SIG-M5 (cell line): ENCODE results near the gene NEK7.
"Not testable (repeated sequence)": the region's sequence is repeated elsewhere in the genome, so short reads cannot be mapped to it uniquely, and the experiment has no call there.

Source experiments
- DNase-seq: peaks from one replicate; lab custom pipeline; 2025; lab: John Stamatoyannopoulos, UW

Gene NEK7

DNA sequence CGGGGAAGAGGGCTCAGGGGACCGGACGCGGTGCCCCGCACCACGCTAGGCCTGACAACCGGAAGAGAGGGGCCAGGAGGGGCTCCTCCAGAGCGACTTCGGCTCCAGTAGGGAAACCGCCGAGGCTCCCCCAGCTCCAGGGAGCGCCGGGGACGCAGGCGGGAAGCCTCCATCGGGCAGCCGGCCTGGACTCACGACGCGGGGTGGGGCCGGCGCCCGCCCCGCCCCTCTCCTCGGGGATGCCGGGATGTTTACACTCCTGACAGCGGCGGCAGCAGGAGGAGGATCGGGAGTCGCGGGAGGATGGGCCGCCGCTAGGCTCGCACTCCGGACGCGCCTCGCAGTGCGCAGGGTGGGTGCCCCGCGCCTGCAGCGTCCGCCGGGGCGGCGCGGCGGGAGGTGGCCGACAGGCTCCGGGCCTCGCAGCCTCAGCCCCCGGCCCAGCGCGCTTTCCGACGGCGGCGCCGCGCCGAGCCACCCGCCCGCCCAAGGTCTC, at the start of gene NEK7:
TSS of gene NEK7 (plus strand) at position 254 of the 496 bp plus-strand sequence. CDS start 75,583 bp downstream, outside the sequence.
- no peak for DNase-seq

DNA sequence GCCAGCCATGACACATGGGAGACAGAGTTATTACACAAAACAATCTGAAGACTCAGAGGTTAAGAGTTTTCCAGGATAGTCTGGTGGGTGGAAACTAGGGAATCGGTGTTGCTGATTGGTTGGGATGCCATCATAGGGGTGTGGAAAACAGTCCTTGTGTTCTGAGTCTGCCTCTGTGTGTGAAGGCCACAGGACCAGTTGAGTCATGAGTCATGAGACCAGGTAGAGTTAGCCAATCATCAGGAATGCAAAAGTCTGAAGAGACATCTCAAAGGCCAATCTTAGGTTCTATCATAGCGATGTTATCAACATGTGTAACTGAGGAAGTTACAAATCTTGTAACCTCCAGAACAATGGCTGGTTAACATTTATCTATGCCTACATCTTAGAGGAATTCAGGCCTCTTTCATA, 49.7 kb upstream of the NEK7 start:
- no peak for DNase-seq

DNA sequence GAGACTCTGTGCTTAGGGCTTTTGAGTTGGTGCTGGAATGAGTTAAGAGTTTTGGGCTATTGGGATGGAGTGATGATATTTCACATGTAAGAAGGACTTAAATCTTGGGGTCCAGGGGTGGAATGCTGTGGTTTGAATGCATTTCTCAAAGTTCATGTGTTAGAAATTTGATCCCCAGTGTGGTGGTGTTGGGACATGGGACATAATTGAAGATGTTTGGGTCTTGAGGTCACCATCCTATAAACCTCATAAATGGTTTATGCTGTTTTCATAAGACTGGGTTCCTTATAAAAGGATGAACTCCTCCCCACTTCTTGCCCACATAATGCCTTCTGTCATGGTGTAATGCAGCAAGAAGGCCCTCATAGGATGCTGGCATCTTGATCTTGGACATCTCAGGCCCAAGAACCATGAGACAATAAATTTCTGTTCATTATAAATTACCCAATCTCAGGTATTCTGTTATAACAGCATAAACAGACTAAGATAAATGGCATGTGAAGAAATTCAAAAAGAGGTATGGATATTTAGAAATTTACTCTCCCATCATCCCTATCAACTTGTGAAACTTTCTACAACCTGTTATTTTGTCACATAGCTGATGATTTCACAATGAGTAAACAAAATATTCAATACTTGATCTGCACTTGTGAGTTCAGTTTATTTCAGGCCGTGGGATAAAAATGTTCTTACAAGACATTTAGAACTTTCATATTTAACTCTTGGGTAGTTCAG, 48.0 kb upstream of the NEK7 start:
- DNase-seq: no peak

DNA sequence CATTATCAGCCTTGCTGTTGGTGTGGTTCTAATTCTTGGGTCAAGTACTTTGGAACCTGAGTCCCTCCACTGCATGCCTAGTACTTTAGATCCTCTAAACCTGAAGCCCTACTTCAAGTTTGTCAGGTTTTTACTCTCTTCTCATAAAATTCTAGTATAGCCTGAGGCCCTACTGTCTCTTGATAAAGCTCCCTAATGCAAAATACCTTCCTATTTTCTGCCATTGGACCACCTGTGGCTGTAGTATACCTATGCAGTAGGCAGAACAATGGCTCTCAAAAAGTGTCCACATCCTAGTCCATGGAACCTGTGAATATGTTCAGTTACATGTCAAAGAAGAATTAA, 47.5 kb upstream of the NEK7 start:
- no peak for DNase-seq

DNA sequence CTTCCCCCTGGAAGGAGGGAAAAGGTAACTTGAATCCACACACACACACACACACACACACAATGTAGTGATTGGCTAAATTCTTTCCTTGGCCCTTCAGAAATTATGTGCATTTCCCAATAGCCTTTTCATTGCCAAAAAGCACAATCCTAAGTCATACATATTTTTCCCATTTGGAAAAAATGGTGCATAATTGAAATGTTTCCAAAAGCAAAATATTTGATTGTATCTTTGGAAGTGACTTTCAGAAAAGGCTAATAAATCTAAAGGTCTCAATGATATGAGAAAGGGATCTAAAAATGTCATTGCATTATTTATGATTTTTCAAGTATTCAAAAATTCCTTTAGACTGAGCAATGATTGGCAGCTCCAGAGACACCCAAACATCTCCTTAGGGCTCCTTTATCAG, 43.5 kb upstream of the NEK7 start:
- DNase-seq: no peak

DNA sequence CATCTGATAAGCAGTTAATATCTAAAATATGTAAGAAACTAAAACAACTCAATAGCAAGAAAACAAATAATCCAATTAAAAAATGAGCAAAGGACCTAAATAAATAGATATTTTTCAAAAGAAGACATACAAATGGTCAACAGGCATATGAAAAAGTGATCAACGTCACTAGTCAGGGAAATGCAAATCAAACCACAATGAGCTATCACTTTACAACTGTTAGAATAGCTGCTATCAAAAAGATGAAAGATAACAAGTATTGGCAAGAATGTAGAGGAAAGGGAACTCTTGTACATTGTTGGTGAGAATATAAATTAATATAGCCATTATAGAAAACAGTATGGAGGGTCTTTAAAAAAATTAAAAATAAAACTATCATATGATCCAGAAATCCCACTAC, 40.7 kb upstream of the NEK7 start:
- DNase-seq: no peak

DNA sequence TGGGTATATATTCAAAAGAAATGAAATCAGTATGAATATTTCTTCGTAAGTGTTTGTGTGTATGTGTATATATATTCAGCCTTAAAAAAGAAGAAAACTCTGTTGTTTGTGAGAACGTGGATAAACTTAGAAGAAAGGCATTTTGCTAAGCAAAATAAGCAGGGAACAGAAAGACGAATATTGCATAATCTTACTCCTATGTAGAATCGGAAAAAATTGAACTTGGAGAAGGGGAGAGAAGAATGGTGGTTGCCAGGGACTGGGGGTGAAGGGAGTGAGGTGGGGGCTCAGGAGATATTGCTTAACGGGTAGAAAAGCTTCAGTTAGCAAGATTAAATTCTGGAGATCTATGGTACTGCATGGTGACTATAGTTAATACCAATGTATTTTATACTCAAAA, 40.3 kb upstream of the NEK7 start:
- no peak for DNase-seq

DNA sequence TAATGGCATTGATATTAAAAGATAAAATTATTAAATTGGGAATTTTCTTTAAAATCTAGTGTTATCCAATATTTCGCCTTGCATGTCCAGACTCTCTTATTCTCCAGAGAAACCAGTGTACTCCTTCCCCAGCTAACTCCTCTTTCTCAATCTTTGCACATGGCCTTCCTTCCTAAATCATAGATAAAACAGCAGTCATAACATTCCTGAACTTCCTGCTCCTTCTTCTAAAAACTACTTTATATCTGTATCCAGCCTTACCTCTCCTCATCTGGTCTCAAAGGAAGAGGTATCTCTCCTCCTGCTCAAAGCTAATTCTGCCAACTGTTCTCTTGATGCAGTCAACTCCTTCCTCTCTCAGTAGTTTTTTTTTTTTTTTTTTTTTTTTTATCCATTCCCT, 39.5 kb upstream of the NEK7 start:
- DNase-seq: no peak

DNA sequence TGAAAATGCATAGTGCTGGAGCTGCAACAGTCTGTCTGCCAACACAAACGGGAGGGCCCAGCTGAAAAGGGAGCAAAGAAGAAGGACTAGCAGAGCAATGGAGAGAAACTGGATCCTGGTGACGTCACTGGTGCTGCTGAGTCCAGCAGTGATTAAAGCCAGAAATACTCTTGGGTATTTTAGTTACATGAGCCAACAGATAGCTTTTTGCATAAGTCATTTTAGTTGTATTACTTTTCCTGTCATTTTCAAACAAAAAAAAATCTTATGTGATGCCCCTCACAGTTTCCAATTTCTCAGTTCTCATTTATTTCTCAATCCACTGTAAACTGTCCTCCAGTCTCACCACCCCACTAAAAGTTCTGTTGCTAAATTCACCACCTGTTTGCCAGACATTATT, 38.7 kb upstream of the NEK7 start:
- DNase-seq: no peak

DNA sequence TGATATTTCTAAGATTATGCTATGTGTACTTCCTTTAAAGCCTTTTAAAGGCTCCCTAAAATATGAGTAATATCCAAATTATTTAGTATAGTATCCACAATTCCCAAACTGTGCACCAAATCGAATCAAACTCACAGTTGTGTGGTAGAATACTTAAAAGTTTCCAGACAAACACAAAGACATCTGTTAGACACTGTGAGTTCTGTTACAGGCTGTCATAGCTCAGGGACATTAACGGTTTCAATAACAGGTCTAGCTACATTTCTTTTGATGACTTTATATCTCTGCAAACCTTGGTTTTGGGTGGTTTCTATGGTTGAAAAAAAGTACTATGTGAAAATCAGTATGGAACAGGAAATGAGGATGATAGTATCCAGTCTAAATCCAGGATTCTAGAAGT, 36.9 kb upstream of the NEK7 start:
- no peak for DNase-seq

DNA sequence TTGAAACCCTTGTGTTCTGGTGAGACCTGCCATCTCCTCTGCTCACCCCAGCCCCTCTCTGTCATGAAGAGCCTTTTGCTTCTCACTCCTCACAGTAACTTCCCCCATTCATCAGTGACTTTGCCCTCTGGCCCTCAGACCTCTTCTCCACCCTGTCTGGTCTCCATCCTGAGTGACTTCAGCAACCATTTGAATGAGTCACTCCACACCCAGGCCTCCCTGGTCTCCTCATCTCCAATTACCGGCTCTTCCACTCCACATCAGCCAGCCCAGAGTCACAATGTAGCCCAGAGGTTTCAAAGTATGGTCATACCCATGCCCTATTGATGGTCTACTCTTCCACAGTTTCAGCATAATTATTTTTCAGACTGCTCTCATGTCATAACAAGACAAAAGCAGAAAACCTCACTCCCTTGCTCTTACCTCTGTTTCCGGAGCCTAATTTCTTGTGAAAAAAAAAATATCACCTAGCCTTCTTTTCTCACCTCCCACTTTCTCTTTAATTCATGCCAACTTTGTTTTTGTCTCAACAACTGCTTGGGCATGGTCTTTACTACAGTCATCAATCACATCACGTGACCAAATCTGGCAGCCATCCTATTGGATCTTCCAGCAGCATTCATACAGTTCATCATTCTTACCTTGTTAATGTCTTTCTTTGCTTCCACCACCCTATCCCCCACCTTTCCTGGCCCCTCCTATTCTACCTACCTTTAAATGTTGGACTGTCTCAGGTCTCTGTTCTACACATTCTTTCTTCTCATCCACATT, 35.6 kb upstream of the NEK7 start:
- DNase-seq: no peak

DNA sequence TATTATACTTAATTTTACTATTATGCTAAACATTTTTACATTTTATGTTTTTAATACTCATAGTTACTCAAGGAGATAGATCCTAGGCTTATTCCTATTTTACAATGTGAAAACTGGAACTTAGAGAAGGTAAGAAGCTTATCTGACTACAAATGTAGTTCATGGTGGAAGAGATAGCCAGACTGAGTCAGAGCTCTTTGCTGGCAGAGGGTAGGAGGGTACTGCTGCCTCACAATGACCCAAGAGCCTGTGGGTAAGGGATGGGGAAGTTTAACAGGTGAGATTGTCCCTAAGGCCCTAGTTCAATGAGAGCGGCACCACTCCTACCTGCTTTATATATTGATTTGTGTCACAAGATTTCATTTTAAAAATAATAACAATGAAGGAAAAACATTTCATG, 34.1 kb upstream of the NEK7 start:
- no peak for DNase-seq

DNA sequence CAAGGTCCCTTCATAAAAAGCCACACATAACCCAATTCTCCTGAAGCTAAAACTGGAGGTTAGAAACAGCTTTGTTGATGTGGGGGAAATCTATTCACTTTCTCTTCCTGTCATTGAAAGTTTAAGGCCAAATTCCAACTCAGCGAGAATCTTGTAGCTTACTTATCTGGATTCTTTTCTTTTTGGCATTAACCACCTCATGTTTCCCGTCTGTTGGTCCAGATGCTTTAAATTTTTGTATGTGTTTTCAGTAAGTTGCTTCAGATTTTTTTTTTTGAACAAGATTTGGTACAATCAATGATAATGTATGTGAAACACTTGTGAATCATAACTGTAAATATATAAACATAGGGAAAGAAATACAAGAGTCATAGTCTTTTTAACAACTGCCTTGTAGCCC, 33.7 kb upstream of the NEK7 start:
- no peak for DNase-seq

DNA sequence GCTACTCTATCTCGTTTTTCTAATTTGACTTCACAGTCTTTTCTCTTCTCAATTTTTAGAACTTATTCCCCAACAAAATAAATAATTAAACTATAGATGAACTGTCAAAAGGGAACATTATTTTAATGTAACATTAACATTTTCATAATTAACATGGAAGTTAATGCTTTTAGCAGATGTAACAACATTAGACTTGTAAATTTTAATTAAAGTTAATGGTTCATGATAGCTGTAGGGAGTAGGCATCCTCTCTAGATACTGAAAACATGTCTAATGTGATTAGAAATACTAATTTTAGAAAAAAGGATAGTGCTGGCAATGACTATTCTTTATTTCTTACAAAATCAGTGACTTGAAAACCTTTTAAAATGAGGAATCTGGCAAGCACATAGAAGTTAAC, 32.1 kb upstream of the NEK7 start:
- no peak for DNase-seq

DNA sequence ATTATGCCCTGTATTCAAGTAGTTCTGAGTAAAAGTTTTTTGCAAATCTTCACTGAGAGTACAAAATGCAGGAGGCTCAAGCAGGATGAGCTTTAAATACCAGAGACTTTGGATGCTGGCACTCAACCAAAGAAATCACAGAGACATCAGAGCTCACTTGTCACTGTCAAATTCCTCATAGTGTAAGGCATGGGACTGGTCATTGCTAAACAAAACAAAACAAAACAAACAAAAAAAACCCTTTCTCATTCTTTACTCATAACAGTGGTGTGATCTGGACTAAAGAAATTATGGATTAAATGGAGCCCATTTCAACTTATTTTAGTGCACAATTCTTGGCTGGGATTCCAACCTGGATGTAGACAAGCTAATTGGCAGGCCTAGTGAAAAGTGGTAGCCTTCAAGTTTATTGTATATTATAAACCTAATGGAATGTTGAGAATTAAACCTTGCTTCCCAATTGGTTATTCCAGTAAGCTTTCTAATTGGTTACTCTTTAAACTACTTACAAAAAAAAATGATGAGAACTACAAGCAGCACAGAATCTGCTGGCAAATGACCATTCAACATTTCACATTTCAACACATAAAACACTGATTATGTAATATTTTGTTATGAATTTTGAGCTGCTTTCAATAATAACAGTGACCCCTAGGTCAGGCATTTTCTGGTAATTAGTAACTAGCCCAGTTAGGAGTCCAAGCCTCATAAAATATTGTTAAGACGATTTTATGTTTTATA, 30.6 kb upstream of the NEK7 start:
- no peak for DNase-seq

DNA sequence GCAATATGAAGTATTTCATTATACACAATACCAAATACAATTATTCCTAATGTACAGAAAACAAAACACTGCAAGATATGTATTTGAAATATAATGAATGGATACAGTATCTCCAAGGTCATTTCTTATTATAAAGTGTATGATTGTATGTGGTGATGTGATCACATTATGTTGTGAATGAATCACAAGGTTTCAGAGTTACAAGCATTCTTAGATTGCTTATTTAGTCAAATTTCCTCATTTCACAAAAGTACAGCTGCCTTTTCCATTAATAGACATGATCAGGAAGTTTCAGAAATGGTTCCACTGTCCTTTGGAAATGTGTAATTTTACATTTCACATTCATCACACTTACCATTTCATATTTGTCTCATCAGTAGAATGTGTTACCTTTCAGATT, 28.3 kb upstream of the NEK7 start:
- no peak for DNase-seq

DNA sequence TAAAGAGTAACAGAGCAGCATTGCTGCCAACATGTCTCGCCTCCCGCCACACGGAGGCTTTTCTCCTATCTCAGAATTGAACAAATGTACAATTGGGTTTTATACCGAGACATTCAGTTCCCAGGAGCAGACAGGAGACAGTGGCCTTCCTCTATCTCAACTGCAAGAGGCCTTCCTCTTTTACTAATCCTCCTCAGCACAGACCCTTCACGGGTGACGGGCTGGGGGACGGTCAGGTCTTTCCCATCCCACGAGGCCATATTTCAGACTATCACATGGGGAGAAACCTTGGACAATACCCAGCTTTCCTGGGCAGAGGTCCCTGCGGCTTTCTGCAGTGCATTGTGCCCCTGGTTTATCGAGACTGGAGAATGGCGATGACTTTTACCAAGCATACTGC, 26.7 kb upstream of the NEK7 start:
- not testable (repeated sequence) for DNase-seq

DNA sequence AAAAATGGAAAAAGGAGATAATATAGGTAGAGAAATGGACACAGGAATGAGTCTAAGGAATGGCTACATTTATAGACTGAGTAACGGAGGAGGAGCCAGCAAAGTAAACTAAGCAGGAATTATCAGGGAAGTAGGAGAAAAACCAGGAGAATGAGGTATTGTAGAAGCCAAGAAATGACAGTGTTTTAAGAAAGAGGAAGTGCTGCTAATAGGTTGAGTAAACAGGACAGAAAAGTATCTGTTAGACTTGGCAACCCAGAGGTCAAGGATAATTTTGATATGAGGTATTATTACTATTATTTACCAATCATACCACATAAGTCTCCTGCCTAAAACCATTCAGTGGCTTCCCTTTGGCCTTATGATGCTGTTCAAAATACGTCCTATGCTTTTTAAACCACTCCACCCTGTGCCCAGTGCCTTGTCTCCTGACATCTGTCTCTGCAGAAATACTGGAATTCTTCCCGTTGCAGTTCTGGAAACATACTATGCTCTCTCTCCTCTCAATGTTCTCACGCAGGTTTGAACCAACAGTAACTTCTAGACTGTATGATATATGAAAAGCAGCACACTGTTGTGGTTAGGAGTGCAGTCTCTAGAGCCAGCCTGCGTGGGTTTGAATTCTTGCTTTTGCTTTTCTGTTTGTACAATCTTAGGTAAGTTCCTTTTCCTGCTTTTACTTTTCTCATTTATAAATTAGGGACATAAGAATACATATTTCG, 24.6 kb upstream of the NEK7 start:
- DNase-seq: no peak

DNA sequence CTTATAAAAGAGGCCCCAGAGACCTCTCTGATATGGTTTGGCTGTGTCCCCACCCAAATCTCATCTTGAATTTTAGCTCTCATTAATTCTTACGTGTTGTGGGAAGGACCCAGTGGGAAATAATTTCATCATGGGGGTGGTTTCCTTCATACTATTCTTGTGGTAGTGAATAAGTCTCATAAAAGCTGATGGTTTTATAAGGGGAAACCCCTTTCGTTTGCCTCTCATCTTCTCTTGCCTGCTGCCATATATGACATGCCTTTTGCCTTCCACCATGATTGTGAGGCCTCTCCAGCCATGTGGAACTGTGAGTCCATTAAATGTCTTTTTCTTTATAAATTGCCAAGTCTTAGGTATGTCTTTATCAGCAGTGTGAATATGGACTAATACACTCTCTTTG, 22.5 kb upstream of the NEK7 start:
- no peak for DNase-seq

DNA sequence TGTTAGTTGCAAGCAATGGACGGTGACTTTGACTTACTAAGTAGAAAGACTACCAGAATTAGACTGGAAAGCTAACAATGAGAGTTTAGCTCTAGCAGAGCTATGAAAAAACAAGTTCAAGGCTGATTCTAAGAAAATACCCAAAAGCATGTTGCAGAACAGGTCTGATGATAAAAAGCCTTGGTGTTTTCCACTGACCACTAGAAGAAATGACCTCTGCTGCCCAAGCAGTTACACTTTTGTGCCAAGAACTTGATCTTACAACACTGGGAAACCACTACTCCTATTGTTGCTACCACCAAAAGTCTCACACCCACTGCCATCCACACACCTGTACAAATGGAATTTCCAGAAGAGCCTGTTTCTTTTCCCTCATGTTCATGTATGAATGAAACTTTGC, 21.4 kb upstream of the NEK7 start:
- no peak for DNase-seq

DNA sequence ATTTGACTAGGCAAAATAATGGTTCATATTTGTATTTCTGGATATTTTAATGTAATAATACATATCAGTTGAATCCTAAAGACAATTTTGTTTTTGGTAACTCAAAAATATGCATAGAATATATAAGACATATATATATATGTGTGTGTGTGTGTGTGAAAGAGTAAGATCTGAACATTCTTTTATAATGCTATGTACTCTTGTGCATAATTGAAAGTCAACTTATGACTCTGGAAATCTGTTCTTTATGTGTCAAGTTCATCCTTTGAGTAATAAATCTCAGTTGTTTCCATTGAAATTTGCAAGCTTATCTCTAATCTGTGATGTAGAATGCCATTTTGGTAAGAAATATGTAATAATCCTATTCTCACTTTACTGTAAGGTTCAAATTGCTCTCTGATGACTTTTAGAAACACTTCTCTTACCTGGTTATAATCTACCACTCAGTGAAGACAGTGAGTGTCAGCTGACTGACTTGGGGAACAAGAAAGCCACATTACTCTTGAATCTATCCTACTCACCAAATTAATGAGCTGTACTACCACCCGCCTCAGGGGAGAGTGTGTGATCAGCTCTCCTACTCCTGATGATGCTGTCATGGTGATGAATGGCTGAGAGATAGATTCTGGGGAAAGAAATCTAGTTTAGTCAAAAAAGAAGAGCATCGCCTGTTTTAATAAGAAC, 15.0 kb upstream of the NEK7 start:
- no peak for DNase-seq

DNA sequence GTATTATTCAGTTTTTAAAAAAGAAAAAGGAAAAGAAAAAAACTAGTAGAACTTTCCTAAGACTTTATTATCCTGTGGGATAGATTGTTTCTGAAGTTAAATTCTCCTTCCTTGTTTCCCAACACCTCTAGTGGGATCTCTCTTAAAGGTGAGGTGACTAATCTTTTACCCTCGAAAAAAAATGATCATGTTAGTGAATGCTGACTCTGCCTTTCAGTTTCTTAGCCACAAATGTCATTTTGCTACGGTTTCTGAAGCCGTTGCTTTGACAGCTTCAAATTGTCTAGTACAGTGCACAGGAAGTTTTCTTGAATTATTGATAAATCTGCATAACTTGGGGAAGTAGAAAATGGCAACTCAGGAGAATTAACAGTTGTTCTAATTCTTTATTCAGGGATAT, 13.0 kb upstream of the NEK7 start:
- DNase-seq: no peak
